ENCODE data around the gene PRDM13. TPM values are rescaled to one million over a fixed set of nuclear protein-coding genes. Genes with fewer than 3 reads are reported as not detected.

The PRDM13 gene
- total RNA-seq, 1 donor from 2014 or later, result not detected

Small RNA genes lying within 50 kb of the gene (small RNA-seq; reads per million reads assigned to genes)
- not detected for gene RF00019

Other genes starting within 250 kb of the PRDM13 start
- gene COQ3, start 212.6 kb upstream of the PRDM13 start, total RNA-seq, result 12.0 TPM
- 54.3 TPM for gene PNISR, start 181.5 kb upstream of the PRDM13 start, total RNA-seq
- 11.5 TPM for gene USP45, start 91.4 kb upstream of the PRDM13 start, total RNA-seq
- 38.1 TPM for gene CCNC, start 38.2 kb upstream of the PRDM13 start, total RNA-seq